Adrenal gland (tissue), 5 donors: ENCODE measurements around the gene PNPLA7.

Experiments
- POLR2A ChIP-seq, 2 donors: fragments of 450-650 bp; IDR thresholded peaks; one replicate each; pipeline ENCODE4 v1.6.1; 2017; ENCODE audit warnings: antibody characterized with exemption in 2 of 2, mild to moderate bottlenecking in 2 of 2, moderate library complexity in 1 of 2
- TF ChIP-seq, protein P1 (sequence below), 6 experiments: fragments of 450-650 bp in 4 of 6; fragments of 200-600 bp in 2 of 6; sonication (generic) in 1 of 6; IDR thresholded peaks; 1 replicate in 5 of 6; 2 replicates in 1 of 6; pipeline versions ENCODE4 v1.5.1 to v1.8.0; 2016 to 2021; ENCODE audit warnings: antibody characterized with exemption in 6 of 6, mild to moderate bottlenecking in 2 of 6, moderate library complexity in 1 of 6
- donor health status: DM: no; HTN: no; CAD: no.

DNA sequence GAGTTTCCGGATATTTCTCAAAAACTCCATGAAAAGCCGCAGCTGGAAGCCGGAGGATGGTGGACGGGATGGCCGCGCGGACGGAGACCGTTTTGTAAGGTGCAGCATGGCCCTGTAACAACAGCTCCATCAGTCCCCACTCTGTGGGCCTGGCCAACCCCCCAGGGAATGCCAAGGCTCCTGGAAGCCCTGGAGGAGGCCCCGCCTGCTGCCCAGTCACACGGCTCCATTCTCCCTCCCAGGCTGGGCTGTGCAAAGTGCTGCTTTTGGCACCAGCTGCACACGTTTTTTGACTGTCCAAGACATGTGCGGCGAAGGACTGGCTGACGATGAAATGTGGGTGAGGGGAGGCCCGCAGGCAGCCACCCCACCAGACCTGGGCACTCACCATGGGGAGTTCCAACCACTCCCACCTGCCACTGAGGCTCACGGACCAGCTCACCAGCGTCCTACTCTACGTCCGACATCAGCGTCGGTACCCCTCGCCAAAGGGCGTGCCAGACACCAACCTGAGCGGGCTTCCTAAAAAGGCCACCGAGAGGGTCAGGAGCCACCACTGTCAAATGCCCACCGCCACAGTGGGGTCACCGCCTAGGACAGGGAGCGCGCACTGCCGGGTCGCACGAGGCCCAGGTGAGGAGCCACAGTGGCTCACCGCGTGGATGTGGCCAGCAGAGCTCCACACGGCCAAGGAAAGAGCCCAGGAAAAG is 27.3 kb downstream of the PNPLA7 start:
- no peak for TF ChIP-seq POLR2A (IDR thresholded peaks at IDR 0.05)
- TF ChIP-seq, protein P1, sequence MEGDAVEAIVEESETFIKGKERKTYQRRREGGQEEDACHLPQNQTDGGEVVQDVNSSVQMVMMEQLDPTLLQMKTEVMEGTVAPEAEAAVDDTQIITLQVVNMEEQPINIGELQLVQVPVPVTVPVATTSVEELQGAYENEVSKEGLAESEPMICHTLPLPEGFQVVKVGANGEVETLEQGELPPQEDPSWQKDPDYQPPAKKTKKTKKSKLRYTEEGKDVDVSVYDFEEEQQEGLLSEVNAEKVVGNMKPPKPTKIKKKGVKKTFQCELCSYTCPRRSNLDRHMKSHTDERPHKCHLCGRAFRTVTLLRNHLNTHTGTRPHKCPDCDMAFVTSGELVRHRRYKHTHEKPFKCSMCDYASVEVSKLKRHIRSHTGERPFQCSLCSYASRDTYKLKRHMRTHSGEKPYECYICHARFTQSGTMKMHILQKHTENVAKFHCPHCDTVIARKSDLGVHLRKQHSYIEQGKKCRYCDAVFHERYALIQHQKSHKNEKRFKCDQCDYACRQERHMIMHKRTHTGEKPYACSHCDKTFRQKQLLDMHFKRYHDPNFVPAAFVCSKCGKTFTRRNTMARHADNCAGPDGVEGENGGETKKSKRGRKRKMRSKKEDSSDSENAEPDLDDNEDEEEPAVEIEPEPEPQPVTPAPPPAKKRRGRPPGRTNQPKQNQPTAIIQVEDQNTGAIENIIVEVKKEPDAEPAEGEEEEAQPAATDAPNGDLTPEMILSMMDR (IDR thresholded peaks at IDR 0.05): no peak
